HG02973 (cell line): Measurements from ENCODE around the gene TBC1D1.
"Not testable (repeated sequence)": the region's sequence is repeated elsewhere in the genome, so short reads cannot be mapped to it uniquely, and the experiment has no call there.

Experiments
- ATAC-seq: cut with Tn5 transposase; IDR thresholded peaks from one replicate; pipeline ENCODE4 v1.9.1; 2021; ENCODE audit warnings: moderate library complexity; ENCODE audit not compliant: unreplicated experiment

TBC1D1 gene

DNA sequence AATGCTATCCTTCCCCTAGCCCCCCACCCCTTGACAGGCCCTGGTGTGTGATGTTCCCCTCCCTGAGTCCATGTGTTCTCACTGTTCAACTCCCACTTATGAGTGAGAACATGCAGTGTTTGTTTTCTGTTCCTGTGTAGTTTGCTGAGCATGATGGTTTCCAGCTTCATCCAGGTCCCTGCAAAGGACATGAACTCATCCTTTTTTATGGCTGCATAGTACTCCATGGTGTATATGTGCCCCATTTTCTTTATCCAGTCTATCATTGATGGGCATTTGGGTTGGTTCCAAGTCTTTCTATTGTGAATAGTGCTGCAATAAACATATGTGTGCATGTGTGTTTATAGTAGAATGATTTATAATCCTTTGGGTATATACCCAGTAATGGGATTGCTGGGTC, 32.2 kb downstream of the TBC1D1 start:
- not testable (repeated sequence) for ATAC-seq

DNA sequence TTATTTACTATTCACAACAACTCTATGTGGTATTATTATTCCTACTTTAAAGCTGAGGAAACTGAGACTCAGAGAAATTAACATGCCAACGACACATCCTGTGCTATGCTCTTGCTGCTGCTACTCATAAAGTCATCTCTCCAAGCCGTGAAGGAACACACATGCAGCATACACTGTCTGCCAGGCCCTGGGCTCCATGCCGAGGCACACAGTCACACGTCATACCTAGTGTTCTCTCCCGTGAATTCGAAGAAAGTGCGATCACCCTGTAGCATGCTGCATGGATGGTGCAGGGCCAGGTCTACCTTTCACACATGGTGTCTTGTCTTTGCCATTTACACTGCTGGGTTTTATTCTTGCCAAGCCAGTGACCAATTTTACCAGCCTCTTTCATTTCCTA, 34.1 kb downstream of the TBC1D1 start:
- ATAC-seq, result no peak

DNA sequence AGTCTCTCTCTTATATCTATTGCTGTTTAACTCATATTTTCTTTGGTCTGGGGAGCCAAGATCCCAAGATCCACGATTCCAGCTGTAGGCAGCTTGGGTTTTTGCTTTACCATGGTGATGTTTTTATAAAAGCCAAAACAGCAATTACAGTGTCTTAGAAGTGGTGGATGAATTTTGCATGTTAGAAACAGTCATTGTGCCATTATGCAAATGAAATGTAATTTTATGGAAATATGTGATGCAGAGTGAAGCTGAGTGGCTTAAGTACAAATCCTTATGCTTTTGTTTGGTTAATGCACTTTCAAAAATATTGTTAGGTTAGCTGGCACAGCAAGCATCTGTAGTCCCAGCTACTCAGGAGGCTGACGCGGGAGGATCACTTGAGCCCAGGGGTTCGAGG, 36.5 kb downstream of the TBC1D1 start:
- ATAC-seq, result no peak

DNA sequence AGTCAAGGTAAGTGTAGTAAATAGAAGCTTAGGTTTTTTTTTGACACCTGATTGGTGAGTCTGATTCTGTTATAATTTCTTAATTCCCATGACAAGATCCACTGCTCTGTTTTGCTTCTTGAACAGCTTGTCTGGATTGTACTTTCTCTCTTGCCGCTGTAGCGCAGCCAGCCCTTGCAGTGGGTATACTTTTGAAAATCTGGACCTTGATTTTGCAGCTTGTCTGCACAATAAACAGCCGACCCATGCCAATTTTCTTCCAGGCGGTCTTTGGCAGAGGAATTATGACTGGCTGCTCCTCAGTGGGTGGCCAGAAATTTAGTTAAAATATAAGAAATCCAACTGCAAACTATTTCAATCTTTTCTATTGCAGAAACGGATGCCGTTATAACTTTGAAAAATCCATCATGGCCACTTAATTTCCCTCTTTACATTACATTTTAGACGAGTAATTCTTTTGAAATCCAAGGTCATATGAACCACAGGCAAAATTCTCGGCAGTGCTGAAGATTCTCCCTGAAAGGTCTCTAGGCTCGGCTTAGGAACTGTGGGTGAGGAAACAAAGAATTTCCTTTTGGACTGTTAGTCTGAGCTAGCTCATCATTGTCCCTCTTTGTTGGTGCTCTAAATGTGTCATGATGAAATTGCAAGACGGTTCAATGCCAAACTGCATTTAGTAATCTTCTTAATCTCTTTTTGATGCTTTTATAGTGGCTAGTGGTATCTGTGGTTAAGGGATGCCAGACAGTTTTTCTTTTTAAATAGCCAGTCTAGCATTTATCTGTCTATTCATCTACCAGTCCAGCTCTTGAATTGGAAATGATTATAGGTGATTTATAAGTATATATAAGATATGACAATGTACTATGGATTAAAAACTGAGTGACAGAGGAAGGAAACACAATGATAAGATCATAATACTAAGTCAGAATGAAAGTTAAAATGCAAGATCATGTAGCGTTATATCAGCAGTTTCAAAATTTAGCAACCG, 37.8 kb downstream of the TBC1D1 start:
- ATAC-seq, result no peak

DNA sequence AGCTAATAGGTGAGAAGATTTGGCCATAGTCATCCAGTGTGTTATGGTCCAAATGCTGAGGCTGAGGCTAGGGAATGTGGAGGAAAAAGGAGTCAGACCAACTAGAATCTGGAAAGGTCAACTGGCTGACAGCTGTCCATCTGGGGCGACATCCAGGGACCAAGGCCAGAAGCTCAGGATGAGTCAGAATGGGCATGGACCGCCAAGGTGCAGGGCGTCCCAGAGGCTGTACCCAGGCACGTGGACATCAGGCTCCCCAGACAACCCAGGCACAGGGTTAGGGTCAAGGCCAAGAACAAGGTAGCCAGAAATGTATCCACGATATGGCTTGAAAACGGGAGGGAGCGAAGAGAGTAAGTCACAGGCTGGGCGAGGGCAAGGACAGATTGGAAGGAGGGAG, 43.2 kb downstream of the TBC1D1 start:
- ATAC-seq, result no peak

DNA sequence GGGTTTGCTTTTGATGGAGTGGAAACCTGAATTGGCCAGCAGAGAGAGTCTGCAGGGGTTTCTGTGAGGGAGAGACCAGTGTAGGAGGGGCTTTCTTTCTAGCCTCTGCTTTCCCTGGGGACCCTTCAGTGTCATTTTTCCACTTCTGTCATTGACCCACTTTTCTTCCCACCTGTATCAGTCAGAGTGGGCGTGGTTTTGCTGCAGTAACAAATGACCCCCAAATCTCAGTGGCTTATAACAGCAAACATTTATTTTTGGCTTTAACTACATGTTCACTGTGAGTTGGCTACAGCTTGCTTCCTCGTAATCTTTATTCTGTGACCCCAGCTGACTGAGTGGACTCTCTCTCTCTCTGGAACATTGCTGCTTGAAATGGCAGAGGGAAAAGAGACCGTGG, 43.7 kb downstream of the TBC1D1 start:
- ATAC-seq, result no peak

DNA sequence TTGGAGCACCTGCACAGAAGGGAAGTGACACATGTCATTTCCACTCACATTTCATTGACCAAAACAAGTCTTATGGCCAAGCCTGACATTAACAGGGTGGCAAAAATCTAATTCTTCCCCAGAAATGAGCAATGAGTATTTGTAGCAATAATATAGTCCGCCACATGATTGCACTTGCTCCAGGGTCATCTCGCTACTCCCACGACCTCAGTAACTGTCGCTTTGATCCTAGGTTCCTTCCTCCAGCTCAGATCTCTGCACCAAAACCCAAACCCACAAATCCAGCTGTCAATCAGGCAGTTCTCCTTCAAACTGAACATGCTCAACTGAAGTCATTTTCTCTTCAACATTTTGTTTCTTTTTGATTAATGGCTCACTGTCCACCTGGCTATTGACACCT, 44.1 kb downstream of the TBC1D1 start:
- no peak for ATAC-seq

DNA sequence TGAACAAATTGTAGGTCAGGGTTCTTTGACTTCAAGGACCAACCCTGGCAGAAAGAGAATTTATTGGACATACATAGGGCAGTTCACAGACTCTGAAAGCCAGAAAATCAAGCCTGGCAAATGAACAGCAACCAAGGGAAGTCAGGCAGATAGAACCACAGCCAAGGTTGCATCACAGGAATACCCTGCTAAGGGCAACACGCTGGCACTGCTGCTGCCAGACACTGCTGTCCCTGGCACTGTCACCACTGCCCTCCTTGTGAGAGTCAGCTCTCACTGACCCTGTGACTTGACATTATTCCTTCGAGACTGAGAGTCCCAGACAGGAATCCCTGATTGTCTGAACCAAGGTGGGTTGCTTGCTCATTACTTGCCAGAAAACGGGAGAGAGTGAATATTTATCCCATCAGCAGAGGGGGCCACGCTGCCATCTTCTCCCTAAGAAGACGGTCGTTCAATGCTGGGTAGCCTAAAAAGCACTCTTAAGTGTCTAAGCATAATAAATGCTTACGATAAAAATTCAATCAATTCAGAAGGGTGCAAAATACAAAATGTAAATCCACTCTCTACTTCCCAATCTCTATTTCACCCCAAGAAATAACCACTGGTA, 46.1 kb downstream of the TBC1D1 start:
- ATAC-seq, result no peak

GRCh38 chr4:37938208-37938607, 47.3 kb downstream of the TBC1D1 start:
- no peak for ATAC-seq

GRCh38 chr4:37946503-37947179, 55.8 kb downstream of the TBC1D1 start:
- ATAC-seq, result no peak

- no peak for ATAC-seq
These were observed 57.7 kb downstream of the TBC1D1 start for GRCh38 chr4:37948542-37948941.

GRCh38 chr4:37949636-37950426, 58.9 kb downstream of the TBC1D1 start:
- ATAC-seq, result no peak

- ATAC-seq, result no peak
These were observed 60.8 kb downstream of the TBC1D1 start for GRCh38 chr4:37951461-37952352.

- ATAC-seq, result no peak
These were observed 62.3 kb downstream of the TBC1D1 start for GRCh38 chr4:37953156-37953555.

GRCh38 chr4:37953620-37954293, 62.9 kb downstream of the TBC1D1 start:
- ATAC-seq, result no peak

DNA sequence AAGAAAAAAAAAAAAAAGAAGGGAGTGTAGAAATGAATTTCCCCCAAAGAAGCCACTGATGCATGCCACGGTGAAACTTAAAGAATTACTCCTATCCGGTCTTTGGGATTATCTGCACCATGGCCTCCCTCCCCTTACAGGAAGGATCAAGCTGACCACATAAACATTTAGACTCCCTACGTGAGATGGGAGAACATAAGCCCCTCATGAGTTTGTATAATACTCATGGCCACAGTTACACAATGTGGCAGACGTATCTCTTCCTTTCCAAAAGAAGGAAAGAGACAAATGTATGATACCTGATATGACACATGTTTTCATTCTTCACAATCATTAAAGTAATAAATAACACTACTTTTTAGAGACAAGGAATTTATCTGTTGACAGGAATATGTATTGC, 66.1 kb downstream of the TBC1D1 start:
- ATAC-seq, result no peak

- ATAC-seq, result no peak
These were observed 68.0 kb downstream of the TBC1D1 start for GRCh38 chr4:37958932-37959331.

- no peak for ATAC-seq
These were observed 69.2 kb downstream of the TBC1D1 start, which contains the start of gene PTTG2 for GRCh38 chr4:37960098-37960497. Gene PTTG2 (plus strand): TSS chr4:37960398. CDS start chr4:37960435, 37 bp downstream.
